SK-N-SH (cell line): ENCODE measurements around the gene NPPB. TPM values are rescaled to one million over a fixed set of nuclear protein-coding genes. Genes with fewer than 3 reads are reported as not detected.

Experiments used
- CTCF ChIA-PET: fragments of 300-600, 350-600 bp; formaldehyde crosslinking; extraction: SDS; loops from one replicate; lab custom pipeline; 2021; lab: Yijun Ruan, JAX
- POLR2A ChIA-PET: fragments of 350-600 bp; sonication (Branson Sonifier 250); formaldehyde crosslinking; extraction: SDS; loops from one replicate; lab custom pipeline; 2020; ENCODE audit warnings: antibody characterized with exemption, inconsistent platforms; lab: Yijun Ruan, JAX
- DNase-seq: peaks from one replicate; pipeline ENCODE4 v3.0.0; 2012
- H2AFZ ChIP-seq: fragments of 200-600 bp; sonication (generic); 2 replicates; pipeline ENCODE4 v1.8.1; 2016; ENCODE audit warnings: antibody characterized with exemption, mild to moderate bottlenecking, low read depth
- H3F3A ChIP-seq: fragments of 200-600 bp; sonication (generic); replicated peaks from 2 replicates; pipeline ENCODE3; 2016; ENCODE audit warnings: antibody characterized with exemption, mild to moderate bottlenecking; ENCODE audit not compliant: insufficient read depth
- H3K27ac ChIP-seq, 2 experiments: fragments of 200-500 bp in 1 of 2; fragments of 200-600 bp in 1 of 2; sonication (Bioruptor generic) in 1 of 2; sonication (generic), shearing (Covaris generic) in 1 of 2; 2 replicates each; pipeline versions ENCODE4 v1.5.1 to v1.6.1; 2014 to 2016; ENCODE audit warnings: low read depth in 2 of 2, inconsistent platforms in 1 of 2, low read length in 1 of 2, mild to moderate bottlenecking in 1 of 2, mixed read lengths in 1 of 2
- H3K27me3 ChIP-seq: fragments of 200-600 bp; sonication (generic), shearing (Covaris generic); 2 replicates; pipeline ENCODE4 v1.6.1; 2016; ENCODE audit warnings: mixed run types; ENCODE audit not compliant: insufficient read depth
- H3K36me3 ChIP-seq, 2 experiments: fragments of 200-500 bp in 1 of 2; fragments of 200-600 bp in 1 of 2; sonication (Bioruptor generic) in 1 of 2; sonication (generic) in 1 of 2; replicated peaks in 1 of 2; 2 replicates each; pipeline versions ENCODE3 to v1.5.1; 2014 to 2016; ENCODE audit warnings: low read length in 1 of 2, mild to moderate bottlenecking in 1 of 2; ENCODE audit not compliant: insufficient read depth in 2 of 2, control insufficient read depth in 1 of 2
- H3K4me1 ChIP-seq, 2 experiments: fragments of 200-500 bp in 1 of 2; fragments of 200-600 bp in 1 of 2; sonication (Bioruptor generic) in 1 of 2; sonication (generic), shearing (Covaris generic) in 1 of 2; 2 replicates each; pipeline versions ENCODE4 v1.5.1 to v1.6.1; 2014 to 2016; ENCODE audit warnings: low read depth in 1 of 2, low read length in 1 of 2, mixed run types in 1 of 2; ENCODE audit not compliant: insufficient read depth in 2 of 2, control insufficient read depth in 1 of 2
- H3K4me2 ChIP-seq: fragments of 200-600 bp; sonication (generic), shearing (Covaris generic); 2 replicates; pipeline ENCODE4 v1.6.1; 2017; ENCODE audit warnings: mixed run types
- H3K4me3 ChIP-seq, 2 experiments: fragments of 200-500 bp in 1 of 2; fragments of 200-600 bp in 1 of 2; sonication (Bioruptor generic) in 1 of 2; sonication (generic), shearing (Covaris generic) in 1 of 2; 2 replicates each; pipeline versions ENCODE4 v1.5.1 to v1.8.1; 2014 to 2016; ENCODE audit warnings: low read depth in 2 of 2, inconsistent platforms in 1 of 2, low read length in 1 of 2, mild to moderate bottlenecking in 1 of 2, mixed read lengths in 1 of 2, moderate library complexity in 1 of 2
- H3K79me2 ChIP-seq: fragments of 200-600 bp; sonication (generic); 2 replicates; pipeline ENCODE4 v1.8.1; 2017; ENCODE audit warnings: mild to moderate bottlenecking; ENCODE audit not compliant: insufficient read depth
- H3K9ac ChIP-seq: fragments of 200-600 bp; sonication (generic); 2 replicates; pipeline ENCODE4 v1.6.1; 2017; ENCODE audit warnings: mixed run types
- H3K9me2 ChIP-seq: fragments of 200-600 bp; sonication (generic); 2 replicates; pipeline ENCODE4 v1.6.1; 2017; ENCODE audit warnings: mixed run types
- H3K9me3 ChIP-seq: fragments of 200-600 bp; sonication (generic); 2 replicates; pipeline ENCODE4 v1.6.1; 2017; ENCODE audit warnings: mixed run types, mild to moderate bottlenecking, moderate library complexity
- H4K20me1 ChIP-seq: fragments of 200-600 bp; sonication (generic); 2 replicates; pipeline ENCODE4 v1.6.1; 2017; ENCODE audit warnings: mild to moderate bottlenecking, mixed run types; ENCODE audit not compliant: insufficient read depth
- CTCF ChIP-seq: fragments of 200-600 bp; sonication (generic); IDR thresholded peaks from 2 replicates; pipeline ENCODE4 v1.6.1; 2017; ENCODE audit warnings: antibody characterized with exemption, mild to moderate bottlenecking, moderate library complexity
- ELF1 ChIP-seq: IDR thresholded peaks from 2 replicates; pipeline ENCODE4 v1.4.0; 2012
- EP300 ChIP-seq, 2 experiments: IDR thresholded peaks; 2 replicates each; pipeline versions ENCODE4 v1.4.0 to v1.6.1; 2012; ENCODE audit warnings: borderline replicate concordance in 1 of 2, low read depth in 1 of 2, low read length in 1 of 2
- EZH2phosphoT487 ChIP-seq: fragments of 200-600 bp; sonication (generic); IDR thresholded peaks from 2 replicates; pipeline ENCODE4 v1.6.1; 2017; ENCODE audit warnings: low read depth, mixed run types, mild to moderate bottlenecking, antibody characterized with exemption, moderate library complexity, borderline replicate concordance
- FOSL2 ChIP-seq: IDR thresholded peaks from 2 replicates; pipeline ENCODE4 v1.4.0; 2012; ENCODE audit warnings: low read depth, mild to moderate bottlenecking, moderate library complexity, borderline replicate concordance
- FOXM1 ChIP-seq: IDR thresholded peaks from 2 replicates; pipeline ENCODE4 v1.4.0; 2012; ENCODE audit warnings: low read depth, mild to moderate bottlenecking
- GATA2 ChIP-seq: sonication (generic); formaldehyde crosslinking; IDR thresholded peaks from 2 replicates; pipeline ENCODE4 v1.5.0; 2020; ENCODE audit warnings: mild to moderate bottlenecking, missing genetic modification reagents
- MEF2A ChIP-seq: IDR thresholded peaks from 2 replicates; pipeline ENCODE4 v1.4.0; 2012; ENCODE audit warnings: low read depth, borderline replicate concordance
- MXI1 ChIP-seq: IDR thresholded peaks from 2 replicates; pipeline ENCODE4 v1.6.1; 2012; ENCODE audit warnings: mild to moderate bottlenecking, low read depth, low read length, improper control_type of control experiment
- NFIC ChIP-seq: IDR thresholded peaks from 2 replicates; pipeline ENCODE4 v1.4.0; 2012; ENCODE audit warnings: borderline replicate concordance
- NRF1 ChIP-seq: IDR thresholded peaks from 2 replicates; pipeline ENCODE4 v1.6.1; 2012; ENCODE audit warnings: low read depth, mild to moderate bottlenecking, low read length
- RCOR1 ChIP-seq: fragments of 150-350 bp; IDR thresholded peaks from 2 replicates; pipeline ENCODE4 v1.6.1; 2017; ENCODE audit warnings: antibody characterized with exemption, low read length
- RFX5 ChIP-seq: IDR thresholded peaks from 2 replicates; pipeline ENCODE4 v1.6.1; 2012; ENCODE audit warnings: mild to moderate bottlenecking, improper control_type of control experiment, low read length
- TEAD4 ChIP-seq: IDR thresholded peaks from 2 replicates; pipeline ENCODE4 v1.4.0; 2012; ENCODE audit warnings: mild to moderate bottlenecking, borderline replicate concordance; ENCODE audit not compliant: insufficient read depth
- ZBTB33 ChIP-seq: IDR thresholded peaks from 2 replicates; pipeline ENCODE4 v1.4.0; 2012; ENCODE audit warnings: low read depth, borderline replicate concordance
- WGBS: methylation state at CpG from one replicate; pipeline ENCODE4 v1.1.6; 2017; ENCODE audit warnings: low lambda C conversion rate; 5-methylcytosine and 5-hydroxymethylcytosine counted together
- polyA plus RNA-seq, 3 experiments: library from polyadenylated mRNA; depleted of rRNA; stranded (reverse); fragments of >200 nt; gene quantifications; 2 replicates each; pipeline ENCODE4 v1.2.3, GENCODE V29; 2012

NPPB gene
- polyA plus RNA-seq, 1 of the 3 experiments (the other 2 are of a cell fraction): 0.85 TPM

GRCh38 chr1:11879311-11880180 is 20.8 kb upstream of the NPPB start:
- Histone ChIP-seq H3K27ac (peak overlapping the region in 1 of 2 experiments; percentile 99; a peak in 2 of 4 replicates), H3K27me3 (0 out of 2 replicates have a peak, but pooled peaks cover 5% of the 10 kb centered on the region)
- WGBS: 63% methylated on average over 13 of the region's 28 CpGs

GRCh38 chr1:11878891-11879190 is 20.1 kb upstream of the NPPB start:
- no peak for DNase-seq
- POLR2A ChIA-PET: no interaction called here
- WGBS: no CpG with 5 or more reads among the region's 6 CpGs
- CTCF ChIA-PET: interaction anchor here (0.8 to 4.6 kb wide), 3 partner anchors 13 to 40 kb away, joined by 4 to 42 read pairs (median 10); partner anchors contain the start of gene NPPA
- Histone ChIP-seq H3K79me2 (no peaks in the 10 kb centered on the region), H3K36me3 (no peaks in the 10 kb centered on the region), H3K4me1 (peaks cover 0 to 76% of the 10 kb centered on the region in 2 experiments; a peak in 2 of 4 replicates), H3K27ac (peak overlapping the region in 1 of 2 experiments; percentile 99; a peak in 2 of 4 replicates), H3K9me3 (no peaks in the 10 kb centered on the region), H3K4me2 (no peak overlapping the region), H3K9ac (no peak overlapping the region), H3F3A (no peaks in the 10 kb centered on the region), H2AFZ (no peak overlapping the region), H3K27me3 (0 out of 2 replicates have a peak, but pooled peaks cover 5% of the 10 kb centered on the region), H4K20me1 (no peaks in the 10 kb centered on the region), H3K9me2 (no peaks in the 10 kb centered on the region), H3K4me3 (no peak overlapping the region)
- TF ChIP-seq FOSL2 (no peak), RCOR1 (no peak), RFX5 (no peak), EZH2phosphoT487 (no peak), MXI1 (no peak), NRF1 (no peak), TEAD4 (no peak), CTCF (no peak)

More at GRCh38 chr1:11879311-11880180, 20.8 kb upstream of the NPPB start:
- Histone ChIP-seq H4K20me1 (no peaks in the 10 kb centered on the region), H3K9ac (no peak overlapping the region), H3K9me3 (no peaks in the 10 kb centered on the region), H3K4me1 (peaks cover 0 to 69% of the 10 kb centered on the region in 2 experiments; a peak in 2 of 4 replicates), H3K4me2 (no peak overlapping the region), H3F3A (no peaks in the 10 kb centered on the region), H3K79me2 (no peaks in the 10 kb centered on the region), H3K9me2 (no peaks in the 10 kb centered on the region), H2AFZ (no peak overlapping the region), H3K36me3 (no peaks in the 10 kb centered on the region), H3K4me3 (no peak overlapping the region)
- DNase-seq: no peak
- ChIA-PET CTCF (interaction anchor here (0.8 to 4.6 kb wide), 6 partner anchors 12 to 103 kb away, joined by 3 to 42 read pairs (median 4); partner anchors contain the start of gene NPPA), POLR2A (interaction anchor here (2.2 kb wide), 1 partner anchor 28 kb away, joined by 14 read pairs; no protein-coding TSS in a partner anchor)
- no peak for TF ChIP-seq FOXM1
- TF ChIP-seq ZBTB33: no peak
- no peak for TF ChIP-seq EP300 (IDR thresholded peaks at IDR 0.05; ENCODE audit: borderline replicate concordance in 1 of 2, low read depth in 1 of 2, low read length in 1 of 2)
- TF ChIP-seq TEAD4: no peak
- TF ChIP-seq GATA2 (CRISPR knock-in tag): 0 out of 2 replicates have a peak, but pooled peaks have one; percentile 16
- no peak for TF ChIP-seq ELF1
- TF ChIP-seq EZH2phosphoT487: no peak
- no peak for TF ChIP-seq MEF2A
- no peak for TF ChIP-seq NFIC
